Cardiac fibroblast (primary cell): ENCODE results near the gene TMEM269.

ENCODE experiments used
- DNase-seq, 2 donors: peaks; one replicate each; pipeline versions ENCODE4 v3.0.0 to v3.0.0-alpha.2; 2010; ENCODE audit warnings: low read depth in 2 of 2
- H3K4me3 ChIP-seq, 2 donors: replicated peaks in 1 of 2; 1 replicate in 1 of 2; 2 replicates in 1 of 2; pipeline ENCODE4 v1.5.1; 2011; ENCODE audit warnings: low read depth in 2 of 2, low read length in 2 of 2, mild to moderate bottlenecking in 2 of 2, moderate library complexity in 1 of 2
- CTCF ChIP-seq: IDR thresholded peaks from one replicate; pipeline ENCODE4 v1.5.1; 2011; ENCODE audit warnings: low read depth, mild to moderate bottlenecking, low read length, inconsistent platforms

The TMEM269 gene

GRCh38 chr1:42742617-42743316 is 42.0 kb upstream of the TMEM269 start:
- no peak for TF ChIP-seq CTCF
- H3K4me3 ChIP-seq, result no peak overlapping the region
- no peak for DNase-seq

- no peak overlapping the region for H3K4me3 ChIP-seq
- no peak for DNase-seq
- no peak for TF ChIP-seq CTCF
Measured at GRCh38 chr1:42743317-42744147, 41.3 kb upstream of the TMEM269 start.

- DNase-seq, result no peak
- H3K4me3 ChIP-seq, result no peak overlapping the region
- TF ChIP-seq CTCF, result no peak
Measured at GRCh38 chr1:42744148-42744413, 40.7 kb upstream of the TMEM269 start.

GRCh38 chr1:42745851-42746250 is 38.9 kb upstream of the TMEM269 start:
- H3K4me3 ChIP-seq, result no peak overlapping the region
- TF ChIP-seq CTCF, result no peak
- DNase-seq, result no peak

DNA sequence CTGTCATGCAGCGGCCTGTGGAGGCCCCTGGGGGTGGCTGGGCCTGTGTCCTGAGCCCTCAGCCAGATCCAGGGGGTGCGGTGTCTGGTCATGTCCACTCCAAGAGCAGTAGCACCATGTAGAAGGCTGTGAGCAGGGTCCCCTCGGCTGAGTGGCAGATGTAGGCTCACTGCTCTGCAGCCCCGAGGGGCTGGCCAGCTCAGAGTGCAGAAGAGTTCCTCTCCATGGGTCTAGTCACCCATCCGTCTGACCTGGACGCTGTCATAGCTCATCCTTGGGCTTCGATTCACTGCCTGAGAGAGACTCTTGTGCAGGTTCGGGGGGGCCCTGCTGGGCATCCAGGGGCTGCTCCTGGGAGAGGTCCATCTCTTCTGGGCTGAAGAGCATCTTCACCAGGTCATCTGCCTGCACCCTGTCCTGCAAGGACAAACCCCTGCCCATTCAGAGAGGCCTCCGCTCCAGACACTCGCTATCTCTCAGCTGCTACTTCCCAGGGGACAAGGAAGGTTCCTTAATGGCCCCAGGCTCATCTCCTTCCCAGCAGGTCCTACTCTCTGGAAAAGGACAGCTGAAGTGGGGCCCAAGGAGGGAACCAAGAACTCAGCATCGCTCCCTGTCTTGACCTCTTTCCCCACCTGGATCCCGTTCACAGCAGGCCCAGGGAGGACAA is 38.2 kb upstream of the TMEM269 start:
- DNase-seq, result no peak
- no peak for TF ChIP-seq CTCF
- no peak overlapping the region for H3K4me3 ChIP-seq

DNA sequence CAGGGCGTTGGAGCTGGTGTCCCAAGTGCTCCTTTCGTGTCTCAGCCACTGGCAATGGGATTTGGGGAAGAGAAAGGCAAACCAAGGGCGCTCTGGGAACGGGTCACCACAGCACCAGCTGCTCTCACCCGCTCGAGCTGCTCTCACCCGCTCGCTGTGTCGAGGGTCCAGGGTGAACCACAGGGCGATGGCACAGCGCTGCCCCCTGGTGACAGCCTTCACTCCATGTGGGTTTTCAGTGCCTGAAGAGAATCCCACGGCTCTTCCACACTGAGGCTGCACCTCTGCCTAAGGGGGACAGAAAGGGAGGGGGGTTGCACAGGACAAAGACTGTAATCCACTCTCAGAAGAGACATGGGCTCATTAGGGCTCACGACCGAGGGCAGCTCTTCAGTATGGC is 37.7 kb upstream of the TMEM269 start:
- no peak overlapping the region for H3K4me3 ChIP-seq
- peak; percentile 15 to 23 for DNase-seq
- TF ChIP-seq CTCF, result peak; percentile 63
